GM12874 (cell line): ENCODE measurements around the gene RSBN1L.

ENCODE experiments used
- CTCF ChIP-seq: IDR thresholded peaks from 2 replicates; pipeline ENCODE4 v1.5.1; 2011; ENCODE audit warnings: low read depth, mild to moderate bottlenecking, control low read depth, low read length, moderate library complexity; ENCODE audit not compliant: insufficient read depth

RSBN1L gene

DNA sequence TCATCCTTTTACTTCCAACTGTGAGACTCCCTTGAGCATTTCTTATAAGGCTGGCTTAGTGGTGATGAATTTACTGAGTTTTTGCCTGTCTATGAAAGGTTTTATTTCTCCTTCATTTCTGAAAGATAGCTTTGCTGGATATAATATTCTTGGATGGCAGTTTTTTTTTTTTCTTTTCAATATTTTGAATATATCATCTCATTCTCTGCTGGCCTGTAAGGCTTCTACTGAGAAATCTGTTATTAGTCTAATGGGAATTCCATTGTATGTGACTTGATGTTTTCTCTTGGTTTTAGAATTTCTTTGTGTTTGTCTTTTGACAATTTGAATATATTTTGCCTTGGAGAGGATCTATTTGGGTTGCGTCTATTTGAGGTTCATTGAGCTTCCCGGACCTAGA lies 124.7 kb downstream of the RSBN1L start:
- TF ChIP-seq CTCF = no peak

- no peak for TF ChIP-seq CTCF
Observed at GRCh38 chr7:77822269-77822668, 126.0 kb downstream of the RSBN1L start.

DNA sequence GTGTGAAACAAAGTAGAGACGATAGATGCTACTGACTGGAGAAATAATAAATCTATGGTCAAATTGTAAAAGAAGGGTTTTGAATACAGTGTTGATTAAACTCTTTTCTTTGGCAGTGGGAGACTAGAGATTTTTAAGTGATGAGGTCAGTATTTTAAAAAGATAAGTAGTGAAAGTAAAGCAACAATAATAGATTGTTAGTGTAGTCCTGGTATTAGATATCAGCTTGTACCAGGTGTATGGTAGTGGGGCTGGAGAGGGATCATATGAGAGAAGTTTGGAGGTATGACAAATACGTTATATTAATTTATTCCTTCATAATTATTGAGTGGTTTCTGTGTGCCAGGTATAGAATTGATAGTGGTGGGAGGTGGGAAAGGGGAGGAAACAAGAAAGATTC lies 127.5 kb downstream of the RSBN1L start:
- TF ChIP-seq CTCF = no peak

DNA sequence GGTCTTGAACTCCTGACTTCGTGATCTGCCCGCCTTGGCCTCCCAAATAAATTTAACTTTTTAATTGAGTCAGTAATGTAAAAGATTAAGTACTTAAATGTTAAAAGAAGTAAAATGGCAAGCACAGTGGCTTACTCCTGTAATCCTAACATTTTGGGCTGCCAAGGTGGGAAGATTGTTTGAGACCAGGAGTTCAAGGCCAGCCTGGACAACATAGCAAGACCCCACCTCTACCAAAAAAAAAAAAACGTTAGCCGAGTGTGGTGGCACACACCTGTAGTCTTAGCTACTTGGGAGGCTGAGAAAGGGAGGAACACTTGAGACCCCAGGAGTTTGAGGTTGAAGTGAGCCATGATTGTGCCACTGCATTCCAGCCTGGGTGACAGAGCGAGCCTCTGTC lies 128.4 kb downstream of the RSBN1L start:
- no peak for TF ChIP-seq CTCF

DNA sequence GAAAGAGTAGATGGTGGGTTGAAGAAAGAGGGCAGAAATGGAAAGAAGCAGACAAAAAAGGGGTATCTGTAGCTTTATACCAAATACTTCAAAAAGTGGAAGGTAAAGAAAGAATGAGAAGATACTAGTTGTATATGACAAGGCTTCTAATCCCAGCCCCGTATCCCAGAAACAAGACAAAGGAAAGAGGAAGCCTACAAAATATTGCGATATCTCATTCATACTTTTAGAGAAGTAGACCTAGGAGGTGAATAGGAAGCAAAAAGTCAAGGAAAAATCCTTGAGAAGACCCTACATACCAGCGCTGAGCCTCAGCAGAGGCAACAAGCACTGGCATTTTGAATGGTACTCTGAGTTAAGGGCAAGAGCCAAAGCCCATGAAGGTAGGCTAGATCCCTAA lies 128.9 kb downstream of the RSBN1L start:
- no peak for TF ChIP-seq CTCF

DNA sequence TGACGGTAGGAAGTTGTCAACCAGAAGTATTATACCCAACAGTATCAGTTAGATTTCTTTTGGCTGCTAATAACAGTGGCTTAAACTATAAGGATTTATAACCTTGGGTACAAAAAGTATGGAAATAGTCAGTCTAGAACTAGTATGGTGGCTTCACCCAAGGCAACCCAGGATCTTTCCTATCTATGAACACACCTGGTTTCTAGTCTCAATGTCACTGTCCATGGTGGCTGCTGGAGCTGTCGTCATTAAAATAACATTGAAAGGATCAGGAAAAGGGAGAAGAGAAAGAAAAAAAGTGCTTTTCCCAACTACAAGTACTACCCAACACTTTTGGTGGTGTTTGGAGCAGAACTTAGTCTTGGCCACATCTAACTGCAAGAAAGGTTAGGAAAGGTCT lies 130.0 kb downstream of the RSBN1L start:
- TF ChIP-seq CTCF = no peak

DNA sequence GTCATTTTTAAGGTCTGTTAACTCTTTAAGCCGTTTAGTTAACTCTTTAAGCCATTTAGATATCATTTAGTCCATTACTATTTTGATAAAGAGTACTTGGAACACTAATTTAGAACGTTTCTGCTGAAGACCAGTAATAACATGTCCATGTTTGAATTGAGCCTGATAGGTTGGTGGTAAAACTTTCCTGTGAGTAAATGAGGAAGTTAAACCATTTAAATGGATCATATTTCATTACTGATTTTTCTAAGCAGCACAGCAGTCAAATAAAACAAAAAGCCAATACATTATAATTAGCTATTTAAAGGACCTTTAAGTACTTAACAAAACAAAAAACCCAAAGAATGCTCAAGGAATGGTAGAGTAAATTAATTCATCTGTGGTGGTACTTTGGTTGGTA lies 131.7 kb downstream of the RSBN1L start:
- no peak for TF ChIP-seq CTCF
